Bronchial epithelial cell (primary cell): Measurements from ENCODE around the gene MAGI2. TPM values are rescaled to one million over a fixed set of nuclear protein-coding genes. Genes with fewer than 3 reads are reported as not detected.
A peak's percentile ranks its signal among the peaks of the same experiment; 100 is the strongest.

Experiments
- DNase-seq: peaks from one replicate; pipeline ENCODE4 v3.0.0-alpha.2; 2010; ENCODE audit warnings: low read depth
- FAIRE-seq: peaks from 2 replicates; lab custom pipeline; 2011; peaks lifted over from hg19 to GRCh38; lab: Jason Lieb, UNC
- H3K27me3 ChIP-seq: 2 replicates; pipeline ENCODE4 v1.5.1; 2011; ENCODE audit warnings: low read length; ENCODE audit not compliant: control insufficient read depth, insufficient read depth
- H3K36me3 ChIP-seq: 2 replicates; pipeline ENCODE4 v1.5.1; 2011; ENCODE audit warnings: low read length; ENCODE audit not compliant: control insufficient read depth, insufficient read depth
- H3K4me3 ChIP-seq: 2 replicates; pipeline ENCODE4 v1.5.1; 2011; ENCODE audit warnings: mild to moderate bottlenecking, low read depth, low read length, control low read depth
- total RNA-seq: library from RNA; depleted of rRNA; stranded (reverse); fragments of >200 nt; gene quantifications from 2 replicates; pipeline ENCODE4 v1.2.1, GENCODE V29; 2014
- TF ChIP-seq, protein P1 (sequence below): IDR thresholded peaks from 2 replicates; pipeline ENCODE4 v1.5.1; 2011; ENCODE audit warnings: mild to moderate bottlenecking, moderate library complexity, low read length, control low read depth, inconsistent platforms; ENCODE audit not compliant: insufficient read depth, severe bottlenecking

MAGI2 gene
- total RNA-seq, 1 donor from 2014 or later: 2.6 TPM

DNA sequence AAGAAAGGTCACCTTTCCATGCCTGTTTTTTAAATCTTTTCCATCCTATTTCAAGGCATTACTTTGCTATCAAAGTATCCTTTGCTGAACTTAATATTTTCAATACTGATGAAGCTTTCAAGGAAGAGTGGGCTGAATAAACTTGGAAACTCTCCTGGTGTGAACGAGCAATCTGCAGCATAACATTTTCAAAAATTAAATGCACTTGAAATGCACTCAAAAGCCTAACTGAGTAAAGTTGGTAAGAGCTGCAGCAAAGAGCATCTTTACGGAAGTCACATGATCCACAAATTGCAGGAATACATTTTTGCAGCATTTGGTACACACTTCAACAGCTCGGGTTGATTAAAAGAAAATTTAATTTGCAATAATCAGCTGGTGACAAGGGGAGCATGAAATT, 1287.6 kb downstream of the MAGI2 start:
- FAIRE-seq: no peak

DNA sequence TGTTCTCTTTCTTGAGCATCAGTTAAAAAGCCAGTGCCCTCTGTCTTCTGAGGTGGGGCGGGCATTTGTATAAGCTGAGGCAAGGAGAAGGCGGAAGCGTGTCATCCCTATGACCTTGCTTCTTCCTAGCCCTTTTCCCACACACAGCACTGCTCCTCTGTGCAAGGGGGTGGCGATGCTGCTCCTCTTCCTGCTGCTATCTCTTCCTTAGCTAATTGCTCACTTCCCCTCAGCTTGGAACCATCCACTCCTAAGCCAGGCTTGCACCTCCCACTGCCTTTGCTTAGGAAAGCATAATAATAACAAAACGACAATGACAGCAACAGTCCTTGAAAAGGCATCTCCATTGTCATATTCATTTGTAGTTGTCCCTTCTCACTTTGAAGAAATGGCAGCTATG, 1288.0 kb downstream of the MAGI2 start:
- peak; percentile 47 for FAIRE-seq

More for the DNA sequence above, 1287.6 kb downstream of the MAGI2 start:
- TF ChIP-seq, protein P1, sequence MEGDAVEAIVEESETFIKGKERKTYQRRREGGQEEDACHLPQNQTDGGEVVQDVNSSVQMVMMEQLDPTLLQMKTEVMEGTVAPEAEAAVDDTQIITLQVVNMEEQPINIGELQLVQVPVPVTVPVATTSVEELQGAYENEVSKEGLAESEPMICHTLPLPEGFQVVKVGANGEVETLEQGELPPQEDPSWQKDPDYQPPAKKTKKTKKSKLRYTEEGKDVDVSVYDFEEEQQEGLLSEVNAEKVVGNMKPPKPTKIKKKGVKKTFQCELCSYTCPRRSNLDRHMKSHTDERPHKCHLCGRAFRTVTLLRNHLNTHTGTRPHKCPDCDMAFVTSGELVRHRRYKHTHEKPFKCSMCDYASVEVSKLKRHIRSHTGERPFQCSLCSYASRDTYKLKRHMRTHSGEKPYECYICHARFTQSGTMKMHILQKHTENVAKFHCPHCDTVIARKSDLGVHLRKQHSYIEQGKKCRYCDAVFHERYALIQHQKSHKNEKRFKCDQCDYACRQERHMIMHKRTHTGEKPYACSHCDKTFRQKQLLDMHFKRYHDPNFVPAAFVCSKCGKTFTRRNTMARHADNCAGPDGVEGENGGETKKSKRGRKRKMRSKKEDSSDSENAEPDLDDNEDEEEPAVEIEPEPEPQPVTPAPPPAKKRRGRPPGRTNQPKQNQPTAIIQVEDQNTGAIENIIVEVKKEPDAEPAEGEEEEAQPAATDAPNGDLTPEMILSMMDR: no peak
- no peaks in the 10 kb centered on the region for H3K27me3 ChIP-seq
- no peak for DNase-seq
- H3K4me3 ChIP-seq: no peak overlapping the region
- no peaks in the 10 kb centered on the region for H3K36me3 ChIP-seq

DNA sequence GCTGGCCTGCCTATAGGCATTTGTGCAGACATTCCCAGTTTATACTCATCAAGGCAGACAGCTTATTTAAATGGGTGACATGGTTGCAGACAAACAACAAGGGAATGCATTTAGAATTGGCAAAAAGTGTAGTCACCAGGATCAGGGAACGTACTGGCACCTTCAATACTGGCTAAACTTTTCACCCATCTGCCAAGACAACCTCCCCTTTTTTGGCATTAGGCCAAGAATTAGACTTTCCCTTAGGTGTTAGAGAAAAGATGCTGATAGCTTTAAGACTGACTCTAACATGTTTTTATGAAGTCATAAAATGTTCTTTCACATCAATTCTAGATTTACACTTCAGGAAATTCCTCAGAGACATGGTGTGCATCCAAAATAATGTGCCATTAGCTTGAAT, 1289.0 kb downstream of the MAGI2 start:
- H3K4me3 ChIP-seq: no peak overlapping the region
- TF ChIP-seq, protein P1: no peak
- no peak for FAIRE-seq
- DNase-seq: no peak
- no peaks in the 10 kb centered on the region for H3K36me3 ChIP-seq
- no peaks in the 10 kb centered on the region for H3K27me3 ChIP-seq

More for the DNA sequence above, 1288.0 kb downstream of the MAGI2 start:
- DNase-seq: no peak
- no peak overlapping the region for H3K4me3 ChIP-seq
- TF ChIP-seq, protein P1: no peak
- H3K27me3 ChIP-seq: no peaks in the 10 kb centered on the region
- H3K36me3 ChIP-seq: no peaks in the 10 kb centered on the region

DNA sequence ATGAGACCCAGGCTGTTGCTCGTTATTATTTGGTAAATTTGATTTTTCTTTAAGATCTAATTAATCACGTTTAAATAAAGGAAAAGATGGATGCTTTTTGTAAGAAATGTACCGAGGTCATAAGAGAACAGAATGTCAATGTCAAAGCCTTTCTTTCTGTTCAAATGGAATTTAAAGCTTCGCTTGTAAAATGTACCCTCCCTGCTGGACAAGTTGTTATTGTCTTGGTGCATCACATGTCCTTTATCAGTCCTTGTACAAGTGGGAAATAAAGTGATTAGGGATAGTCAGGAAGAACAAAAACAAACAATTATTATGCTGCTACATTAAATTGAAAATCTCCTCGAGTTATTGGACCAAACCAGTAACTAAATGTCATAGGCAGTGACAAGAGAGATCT, 1291.7 kb downstream of the MAGI2 start:
- Histone ChIP-seq H3K4me3 (no peak overlapping the region), H3K36me3 (no peaks in the 10 kb centered on the region), H3K27me3 (no peaks in the 10 kb centered on the region)
- FAIRE-seq: no peak
- no peak for DNase-seq
- TF ChIP-seq, protein P1: no peak

DNA sequence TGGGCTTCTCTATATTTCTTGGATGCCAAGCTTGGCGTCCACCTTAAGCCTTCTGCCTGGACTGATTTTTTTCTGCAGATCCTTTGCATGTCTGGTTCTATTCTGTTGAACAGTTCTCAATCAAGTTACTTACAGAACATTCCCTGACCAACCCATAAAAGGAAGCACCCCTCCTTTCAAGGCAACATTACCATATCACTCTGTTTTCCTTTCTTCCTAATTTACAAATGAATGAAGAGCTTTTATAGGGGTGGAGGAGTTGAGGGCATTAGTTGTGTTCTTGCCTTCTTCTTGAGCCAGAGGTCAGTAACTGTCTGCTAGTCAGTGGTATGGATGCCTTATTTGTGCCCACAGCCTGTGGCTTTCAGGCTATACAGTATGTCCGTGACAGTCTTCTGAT, 1293.9 kb downstream of the MAGI2 start:
- H3K4me3 ChIP-seq: no peak overlapping the region
- H3K27me3 ChIP-seq: no peaks in the 10 kb centered on the region
- no peak for FAIRE-seq
- no peak for DNase-seq
- no peaks in the 10 kb centered on the region for H3K36me3 ChIP-seq
- TF ChIP-seq, protein P1: no peak

DNA sequence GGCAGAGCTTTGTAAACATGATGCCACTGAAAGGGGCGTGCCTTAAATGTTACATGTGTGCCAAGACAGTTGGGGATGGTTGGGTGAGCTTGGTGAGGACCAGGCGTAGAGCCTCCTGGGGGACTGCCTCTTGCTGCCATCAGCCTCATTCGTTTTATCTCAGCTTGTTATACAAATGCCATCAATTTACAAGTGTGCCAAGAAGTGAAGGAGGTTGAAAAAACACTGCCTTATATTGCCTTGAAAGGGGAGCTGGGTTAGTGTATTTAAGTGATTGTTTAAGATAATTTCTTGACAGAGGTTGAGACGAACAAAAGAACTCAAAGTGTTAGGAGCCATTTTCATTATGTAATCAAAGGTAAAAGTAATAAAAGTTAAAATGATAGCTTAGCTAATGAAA, 1300.2 kb downstream of the MAGI2 start:
- no peaks in the 10 kb centered on the region for H3K27me3 ChIP-seq
- TF ChIP-seq, protein P1: no peak
- DNase-seq (no peak), FAIRE-seq (no peak)
- H3K36me3 ChIP-seq: no peaks in the 10 kb centered on the region
- H3K4me3 ChIP-seq: no peak overlapping the region
